Measurements from ENCODE around the gene TMEM100. TPM values are rescaled to one million over a fixed set of nuclear protein-coding genes. Genes with fewer than 3 reads are reported as not detected.

TMEM100 gene
- total RNA-seq, 1 experiment from 2014 or later, result not detected

- intact Hi-C loops (cut with micrococcal nuclease), result loop anchor here (5.0 kb wide), 1 partner anchor 65 kb away; no protein-coding TSS in a partner anchor
- no peak overlapping the region for H3K27ac ChIP-seq (ENCODE audit: low read length)
- TF ChIP-seq CTCF (conservative IDR thresholded peaks at IDR 0.05; ENCODE audit: low read depth, low read length) (no peak), EZH2phosphoT487 (IDR thresholded peaks at IDR 0.05; ENCODE audit: borderline replicate concordance, low read length) (no peak), EZH2 (IDR thresholded peaks at IDR 0.05; ENCODE audit: low read length, unreplicated experiment) (no peak)
- no peak overlapping the region for H3K4me2 ChIP-seq (ENCODE audit: low read length)
- ChIA-PET POLR2A (ENCODE audit: unreplicated experiment) (no interaction called here), CTCF (interaction anchor here (1.2 kb wide), 1 partner anchor 18 kb away, joined by 4 read pairs; no protein-coding TSS in a partner anchor)
- H4K20me1 ChIP-seq (ENCODE audit: low read length), result no peaks in the 10 kb centered on the region
- H3K9me3 ChIP-seq (ENCODE audit: low read length), result no peaks in the 10 kb centered on the region
- no peak overlapping the region for H3K4me3 ChIP-seq (ENCODE audit: low read length)
- H3K27me3 ChIP-seq (ENCODE audit: low read length), result peaks cover 50% of the 10 kb centered on the region
- no peaks in the 10 kb centered on the region for H3F3A ChIP-seq (ENCODE audit: low read length, unreplicated experiment)
- H3K79me2 ChIP-seq (ENCODE audit: low read length), result no peaks in the 10 kb centered on the region
- no TSS peak for BruUV-seq (replicated peaks)
- ATAC-seq (no peak), DNase-seq (no peak)
- H3K36me3 ChIP-seq (ENCODE audit: low read depth, low read length), result no peaks in the 10 kb centered on the region
- H3K4me1 ChIP-seq (ENCODE audit: insufficient read depth, low read length), result no peaks in the 10 kb centered on the region
- H2AFZ ChIP-seq (ENCODE audit: low read length), result no peak overlapping the region
- H3K9me2 ChIP-seq (replicated peaks; ENCODE audit: low read length), result no peaks in the 10 kb centered on the region
- H3K9ac ChIP-seq (ENCODE audit: low read length), result no peak overlapping the region
These were observed 5.2 kb downstream of the TMEM100 start for GRCh38 chr17:55717432-55717831.

GRCh38 chr17:55710829-55711496 lies 11.7 kb downstream of the TMEM100 start:
- no peak for ATAC-seq
- H4K20me1 ChIP-seq (ENCODE audit: low read length), result no peaks in the 10 kb centered on the region
- POLR2A ChIA-PET (ENCODE audit: unreplicated experiment), result no interaction called here

More at GRCh38 chr17:55710829-55711496, 11.7 kb downstream of the TMEM100 start:
- H3K36me3 ChIP-seq (ENCODE audit: low read depth, low read length), result no peaks in the 10 kb centered on the region
- H3K9me3 ChIP-seq (ENCODE audit: low read length), result no peaks in the 10 kb centered on the region
- CTCF ChIA-PET, result no interaction called here
- no peaks in the 10 kb centered on the region for H3K9me2 ChIP-seq (replicated peaks; ENCODE audit: low read length)
- no peak overlapping the region for H3K9ac ChIP-seq (ENCODE audit: low read length)
- H3F3A ChIP-seq (ENCODE audit: low read length, unreplicated experiment), result no peaks in the 10 kb centered on the region
- no TSS peak for BruUV-seq (replicated peaks)
- intact Hi-C loops (cut with micrococcal nuclease), result no loop called here
- H3K79me2 ChIP-seq (ENCODE audit: low read length), result no peaks in the 10 kb centered on the region
- peaks cover 28% of the 10 kb centered on the region for H3K27me3 ChIP-seq (ENCODE audit: low read length)
- no peak overlapping the region for H2AFZ ChIP-seq (ENCODE audit: low read length)
- H3K4me1 ChIP-seq (ENCODE audit: insufficient read depth, low read length), result peaks cover 23% of the 10 kb centered on the region
- H3K4me2 ChIP-seq (ENCODE audit: low read length), result no peak overlapping the region
- H3K4me3 ChIP-seq (ENCODE audit: low read length), result no peak overlapping the region
- no peak overlapping the region for H3K27ac ChIP-seq (ENCODE audit: low read length)
- DNase-seq, result no peak
- no peak for TF ChIP-seq CTCF (conservative IDR thresholded peaks at IDR 0.05; ENCODE audit: low read depth, low read length)
- no peak for TF ChIP-seq EZH2phosphoT487 (IDR thresholded peaks at IDR 0.05; ENCODE audit: borderline replicate concordance, low read length)
- no peak for TF ChIP-seq EZH2 (IDR thresholded peaks at IDR 0.05; ENCODE audit: low read length, unreplicated experiment)

Data from PC-3 (cell line).